CD4-positive, alpha-beta T cell (primary cell): ENCODE measurements around the gene CTAG1B. TPM values are rescaled to one million over a fixed set of nuclear protein-coding genes. Genes with fewer than 3 reads are reported as not detected.

Experiments used
- ATAC-seq: fragments of 200-7000 bp; cut with Tn5 transposase; one replicate; pipeline ENCODE4 v1.10.0; 2022; ENCODE audit warnings: mild to moderate bottlenecking; ENCODE audit not compliant: poor library complexity
- CTCF ChIA-PET: fragments of 350-600 bp; sonication (Branson Sonifier 250); formaldehyde crosslinking; loops from one replicate; lab custom pipeline; 2021; ENCODE audit warnings: antibody characterized with exemption, inconsistent platforms; lab: Charles Lee
- POLR2A ChIA-PET: fragments of 350-600 bp; sonication (Branson Sonifier 250); formaldehyde crosslinking; loops from one replicate; lab custom pipeline; 2021; ENCODE audit warnings: antibody characterized with exemption, inconsistent platforms; lab: Charles Lee
- DNase-seq, 14 experiments: peaks; one replicate each; pipeline ENCODE4 v3.0.0-alpha.2; 2013 to 2020; ENCODE audit warnings: mixed read lengths in 2 of 14
- H3K27ac ChIP-seq, 2 donors: one replicate each; pipeline versions ENCODE4 v1.5.1 to v1.7.0; 2013; ENCODE audit warnings: low read length in 2 of 2, low read depth in 1 of 2, mild to moderate bottlenecking in 1 of 2
- H3K27me3 ChIP-seq, 2 experiments: 1 replicate in 1 of 2; 2 replicates in 1 of 2; pipeline versions ENCODE4 v1.6.1 to v1.7.0; 2013; ENCODE audit warnings: low read length in 2 of 2, control low read depth in 1 of 2, mild to moderate bottlenecking in 1 of 2, moderate library complexity in 1 of 2; ENCODE audit not compliant: insufficient read depth in 2 of 2, control insufficient read depth in 1 of 2
- H3K36me3 ChIP-seq: one replicate; pipeline ENCODE4 v1.6.1; 2013; ENCODE audit warnings: low read length, control low read depth; ENCODE audit not compliant: insufficient read depth
- H3K4me1 ChIP-seq: one replicate; pipeline ENCODE4 v1.6.1; 2013; ENCODE audit warnings: low read length, control low read depth; ENCODE audit not compliant: insufficient read depth
- H3K4me3 ChIP-seq: one replicate; pipeline ENCODE4 v1.5.1; 2013; ENCODE audit warnings: mild to moderate bottlenecking, low read length, moderate library complexity
- H3K9me3 ChIP-seq, 2 experiments: 1 replicate in 1 of 2; 2 replicates in 1 of 2; pipeline versions ENCODE4 v1.6.1 to v1.7.0; 2013; ENCODE audit warnings: low read length in 2 of 2, mild to moderate bottlenecking in 2 of 2, control low read depth in 1 of 2, moderate library complexity in 1 of 2; ENCODE audit not compliant: control insufficient read depth in 1 of 2, insufficient read depth in 1 of 2
- H3K27ac Mint-ChIP-seq: one replicate; pipeline ENCODE4 v1.8.0; 2020; ENCODE audit warnings: mixed read lengths
- H3K27me3 Mint-ChIP-seq: one replicate; pipeline ENCODE4 v1.8.0; 2021; ENCODE audit warnings: mixed read lengths
- H3K36me3 Mint-ChIP-seq: one replicate; pipeline ENCODE4 v1.8.0; 2021; ENCODE audit warnings: low read depth, mixed read lengths
- H3K4me1 Mint-ChIP-seq: one replicate; pipeline ENCODE4 v1.8.0; 2021; ENCODE audit warnings: low read depth, mixed read lengths
- H3K4me3 Mint-ChIP-seq: one replicate; pipeline ENCODE4 v1.8.0; 2020; ENCODE audit warnings: mild to moderate bottlenecking, mixed read lengths
- H3K9me3 Mint-ChIP-seq: one replicate; pipeline ENCODE4 v1.8.0; 2020; ENCODE audit warnings: mixed read lengths
- CTCF ChIP-seq: fragments of 200-600 bp; IDR thresholded peaks from one replicate; pipeline ENCODE4 v1.8.0; 2022; ENCODE audit warnings: antibody characterized with exemption, mild to moderate bottlenecking
- intact Hi-C, 2 experiments: fragments of 100-400 bp; cut with DNase I in 1 of 2; cut with micrococcal nuclease in 1 of 2; formaldehyde crosslinking; loops; one replicate each; pipeline versions ENCODE4 v1.15.1 to v1.9.0; 2023 to 2025; cut with DNase I, micrococcal nuclease
- total RNA-seq, 174 experiments: library from RNA in 2 of 174; stranded (reverse) in 2 of 174; gene quantifications; one replicate each; pipeline ENCODE4 v1.2.3 and lab custom pipeline; 2021 to 2026

The CTAG1B gene
- total RNA-seq, 2 experiments from 2014 or later = not detected

- no peaks in the 10 kb centered on the region for H3K36me3 ChIP-seq
- ATAC-seq (no peak), DNase-seq (no peak)
- Mint-ChIP-seq H3K36me3 (no peaks in the 10 kb centered on the region), H3K9me3 (no peaks in the 10 kb centered on the region), H3K4me3 (no peak overlapping the region), H3K27me3 (no peaks in the 10 kb centered on the region), H3K4me1 (no peaks in the 10 kb centered on the region), H3K27ac (no peak overlapping the region)
- CTCF ChIA-PET = no interaction called here
- H3K27me3 ChIP-seq = peaks cover 0 to 2% of the 10 kb centered on the region in 2 experiments
- no peak overlapping the region for H3K27ac ChIP-seq
- H3K4me3 ChIP-seq = no peak overlapping the region
- no peaks in the 10 kb centered on the region for H3K9me3 ChIP-seq
- intact Hi-C loops = no loop called here
- TF ChIP-seq CTCF = no peak
- POLR2A ChIA-PET = no interaction called here
- H3K4me1 ChIP-seq = no peaks in the 10 kb centered on the region
Measured at GRCh38 chrX:154597221-154597620, 21.9 kb downstream of the CTAG1B start.

GRCh38 chrX:154596290-154596929 lies 22.7 kb downstream of the CTAG1B start:
- no peaks in the 10 kb centered on the region for H3K9me3 Mint-ChIP-seq
- peak in 2 of 14 experiments; percentile 7 to 32 for DNase-seq
- no peaks in the 10 kb centered on the region for H3K36me3 ChIP-seq
- no peak overlapping the region for H3K27ac ChIP-seq
- no peak for TF ChIP-seq CTCF
- H3K36me3 Mint-ChIP-seq = no peaks in the 10 kb centered on the region
- H3K9me3 ChIP-seq = no peaks in the 10 kb centered on the region
- no peak for ATAC-seq
- H3K4me1 Mint-ChIP-seq = no peaks in the 10 kb centered on the region
- H3K4me1 ChIP-seq = no peaks in the 10 kb centered on the region
- H3K4me3 Mint-ChIP-seq = no peak overlapping the region
- ChIA-PET CTCF (no interaction called here), POLR2A (no interaction called here)
- H3K27me3 Mint-ChIP-seq = no peaks in the 10 kb centered on the region
- no peak overlapping the region for H3K4me3 ChIP-seq
- intact Hi-C loops = no loop called here
- H3K27ac Mint-ChIP-seq = no peak overlapping the region
- H3K27me3 ChIP-seq = peaks cover 0 to 2% of the 10 kb centered on the region in 2 experiments

GRCh38 chrX:154595559-154596249 lies 23.4 kb downstream of the CTAG1B start:
- H3K27me3 Mint-ChIP-seq = no peaks in the 10 kb centered on the region
- no peak overlapping the region for H3K27ac Mint-ChIP-seq
- Histone ChIP-seq H3K4me1 (no peaks in the 10 kb centered on the region), H3K36me3 (no peaks in the 10 kb centered on the region), H3K9me3 (no peaks in the 10 kb centered on the region), H3K27me3 (peaks cover 0 to 2% of the 10 kb centered on the region in 2 experiments), H3K27ac (no peak overlapping the region), H3K4me3 (no peak overlapping the region)
- intact Hi-C loops = no loop called here
- H3K4me1 Mint-ChIP-seq = no peaks in the 10 kb centered on the region
- ATAC-seq (no peak), DNase-seq (no peak)
- H3K9me3 Mint-ChIP-seq = no peaks in the 10 kb centered on the region
- no peak overlapping the region for H3K4me3 Mint-ChIP-seq
- no peaks in the 10 kb centered on the region for H3K36me3 Mint-ChIP-seq
- POLR2A ChIA-PET = no interaction called here
- CTCF ChIA-PET = no interaction called here
- no peak for TF ChIP-seq CTCF
